Stimulated activated CD8-positive, alpha-beta memory T cell treated with anti-CD3 and anti-CD28 coated beads, Interleukin-7, amount 100 ng/mL, for 24 hours (primary cell): Measurements from ENCODE around the gene IKZF4.
"Not testable (repeated sequence)": the region's sequence is repeated elsewhere in the genome, so short reads cannot be mapped to it uniquely, and the experiment has no call there.

ENCODE experiments used
- DNase-seq: peaks from one replicate; pipeline ENCODE4 v3.0.0-alpha.2; 2020; ENCODE audit warnings: low read depth

Gene IKZF4

GRCh38 chr12:55999522-55999921 is 21.3 kb upstream of the IKZF4 start:
- DNase-seq = not testable (repeated sequence)

GRCh38 chr12:55999999-56000540 is 20.8 kb upstream of the IKZF4 start:
- not testable (repeated sequence) for DNase-seq

- DNase-seq = no peak
Measured at GRCh38 chr12:56001487-56002100, 19.2 kb upstream of the IKZF4 start.

GRCh38 chr12:56003376-56003775 is 17.5 kb upstream of the IKZF4 start:
- DNase-seq = not testable (repeated sequence)

- no peak for DNase-seq
Measured at GRCh38 chr12:56004211-56004610, 16.6 kb upstream of the IKZF4 start.

- DNase-seq = no peak
Measured at GRCh38 chr12:56007564-56008559, 13.0 kb upstream of the IKZF4 start.

GRCh38 chr12:56010111-56010570 is 10.7 kb upstream of the IKZF4 start:
- DNase-seq = no peak

- DNase-seq = no peak
Measured at GRCh38 chr12:56011509-56012090, 9.2 kb upstream of the IKZF4 start.

GRCh38 chr12:56013482-56013881 is 7.4 kb upstream of the IKZF4 start:
- DNase-seq = no peak

GRCh38 chr12:56014205-56014604 is 6.6 kb upstream of the IKZF4 start:
- DNase-seq = no peak

GRCh38 chr12:56017181-56017580 is 3.7 kb upstream of the IKZF4 start:
- no peak for DNase-seq

- DNase-seq = no peak
Measured at GRCh38 chr12:56018356-56018755, 2.5 kb upstream of the IKZF4 start.

- DNase-seq = no peak
Measured at GRCh38 chr12:56021889-56022497, 1.1 kb downstream of the IKZF4 start.

GRCh38 chr12:56028511-56029165 is 7.8 kb downstream of the IKZF4 start:
- DNase-seq = no peak

GRCh38 chr12:56029166-56029519 is 8.3 kb downstream of the IKZF4 start:
- no peak for DNase-seq

- no peak for DNase-seq
Measured at GRCh38 chr12:56029666-56030293, 8.9 kb downstream of the IKZF4 start.

- no peak for DNase-seq
Measured at GRCh38 chr12:56031987-56032386, 11.1 kb downstream of the IKZF4 start.

GRCh38 chr12:56034586-56035332 is 13.9 kb downstream of the IKZF4 start:
- no peak for DNase-seq

GRCh38 chr12:56037161-56037560 is 16.3 kb downstream of the IKZF4 start:
- DNase-seq = no peak

- no peak for DNase-seq
Measured at GRCh38 chr12:56038022-56038655, 17.3 kb downstream of the IKZF4 start.
